ENCODE results near the gene CELF4.

GRCh38 chr18:37259711-37260110, 305.9 kb downstream of the CELF4 start:
- TF ChIP-seq CTCF (IDR thresholded peaks at IDR 0.05) (no peak), POLR2A (IDR thresholded peaks at IDR 0.05) (no peak)
